ENCODE data around the gene PIGC.

- TF ChIP-seq ZSCAN29 (IDR thresholded peaks at IDR 0.05) (no peak), SP1 (IDR thresholded peaks at IDR 0.05; ENCODE audit: low read depth, low read length) (no peak), EGR1 (IDR thresholded peaks at IDR 0.05; ENCODE audit: borderline replicate concordance in 1 of 2, low read depth in 2 of 2, low read length in 2 of 2) (no peak), USF2 (IDR thresholded peaks at IDR 0.05; ENCODE audit: borderline replicate concordance, low read depth, low read length) (no peak), CTCF (IDR thresholded peaks at IDR 0.05 in 2 of 3, conservative IDR thresholded peaks at IDR 0.05 in 1 of 3; ENCODE audit: control insufficient read depth in 2 of 3, extremely low read depth in 1 of 3, insufficient read depth in 1 of 3, low read depth in 3 of 3, low read length in 3 of 3) (no peak), POLR2A (IDR thresholded peaks at IDR 0.05; ENCODE audit: low read depth, low read length) (no peak), YY1 (IDR thresholded peaks at IDR 0.05; ENCODE audit: low read depth, low read length) (no peak), MTA2 (IDR thresholded peaks at IDR 0.05; ENCODE audit: low read depth) (no peak), CREB1 (IDR thresholded peaks at IDR 0.05; ENCODE audit: low read depth) (no peak)
Observed at GRCh38 chr1:172410027-172410426, 33.8 kb downstream of the PIGC start.

All from GM12878 (cell line).